Measurements from ENCODE around the gene BTBD2. TPM values are rescaled to one million over a fixed set of nuclear protein-coding genes. Genes with fewer than 3 reads are reported as not detected.

The BTBD2 gene
- total RNA-seq, 1 experiment from 2014 or later, result 81.0 TPM

DNA sequence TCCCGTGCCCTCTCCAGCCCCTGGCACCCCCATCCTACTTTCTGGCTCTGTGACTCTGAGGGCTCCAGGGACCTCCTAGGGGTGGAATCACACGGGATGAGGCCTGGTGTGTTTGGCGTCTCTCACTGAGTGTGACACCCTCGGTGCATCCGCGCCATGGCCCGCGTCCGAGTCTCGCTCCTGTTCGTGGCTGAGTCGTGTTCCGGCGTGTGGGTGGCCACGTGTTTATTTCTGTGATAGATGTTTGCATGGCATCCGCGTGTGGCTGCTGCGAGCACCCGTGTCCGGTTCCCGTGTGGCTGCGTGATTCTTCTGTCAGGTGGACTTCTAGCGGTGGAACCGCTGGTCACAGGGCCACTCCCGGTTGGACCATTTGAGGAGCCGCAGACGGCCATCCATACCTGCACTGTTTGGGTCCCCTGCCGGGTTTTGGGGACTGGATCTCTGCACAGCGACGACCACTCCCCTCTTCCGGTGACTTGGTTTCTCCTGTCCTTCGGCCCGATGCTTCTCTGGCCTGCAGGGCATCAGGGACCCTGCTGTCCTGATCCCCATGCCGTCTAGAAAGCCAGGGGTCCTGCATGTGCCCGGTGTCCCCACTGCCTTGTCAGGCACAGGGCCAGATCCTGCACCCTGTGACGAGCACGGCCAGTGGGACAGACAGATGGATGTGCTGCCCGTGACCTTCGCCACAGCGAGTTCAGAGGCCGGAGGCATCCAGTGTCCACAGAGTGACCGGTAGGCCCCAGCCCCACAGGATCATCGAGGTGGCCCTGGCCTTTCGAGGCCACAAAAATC is 66.0 kb downstream of the BTBD2 start:
- no peaks in the 10 kb centered on the region for H3K9me2 ChIP-seq (ENCODE audit: insufficient read depth)
- DNase-seq, result no peak
- peaks cover 20% of the 10 kb centered on the region for H4K20me1 ChIP-seq (ENCODE audit: insufficient read depth)
- no peaks in the 10 kb centered on the region for H3K4me1 ChIP-seq (replicated peaks; ENCODE audit: insufficient read depth)
- ChIA-PET CTCF (no interaction called here), POLR2A (ENCODE audit: unreplicated experiment) (no interaction called here)
- TF ChIP-seq EZH2 (IDR thresholded peaks at IDR 0.05; ENCODE audit: low read depth), result no peak
- TF ChIP-seq, protein P1, sequence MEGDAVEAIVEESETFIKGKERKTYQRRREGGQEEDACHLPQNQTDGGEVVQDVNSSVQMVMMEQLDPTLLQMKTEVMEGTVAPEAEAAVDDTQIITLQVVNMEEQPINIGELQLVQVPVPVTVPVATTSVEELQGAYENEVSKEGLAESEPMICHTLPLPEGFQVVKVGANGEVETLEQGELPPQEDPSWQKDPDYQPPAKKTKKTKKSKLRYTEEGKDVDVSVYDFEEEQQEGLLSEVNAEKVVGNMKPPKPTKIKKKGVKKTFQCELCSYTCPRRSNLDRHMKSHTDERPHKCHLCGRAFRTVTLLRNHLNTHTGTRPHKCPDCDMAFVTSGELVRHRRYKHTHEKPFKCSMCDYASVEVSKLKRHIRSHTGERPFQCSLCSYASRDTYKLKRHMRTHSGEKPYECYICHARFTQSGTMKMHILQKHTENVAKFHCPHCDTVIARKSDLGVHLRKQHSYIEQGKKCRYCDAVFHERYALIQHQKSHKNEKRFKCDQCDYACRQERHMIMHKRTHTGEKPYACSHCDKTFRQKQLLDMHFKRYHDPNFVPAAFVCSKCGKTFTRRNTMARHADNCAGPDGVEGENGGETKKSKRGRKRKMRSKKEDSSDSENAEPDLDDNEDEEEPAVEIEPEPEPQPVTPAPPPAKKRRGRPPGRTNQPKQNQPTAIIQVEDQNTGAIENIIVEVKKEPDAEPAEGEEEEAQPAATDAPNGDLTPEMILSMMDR (conservative IDR thresholded peaks at IDR 0.05), result no peak
- no peaks in the 10 kb centered on the region for H3K27me3 ChIP-seq (ENCODE audit: insufficient read depth, low read depth)
- H3K36me3 ChIP-seq (ENCODE audit: low read depth), result no peaks in the 10 kb centered on the region
- no TSS peak for BruUV-seq (replicated peaks)
- H3K27ac ChIP-seq, result no peak overlapping the region
- peaks cover 45% of the 10 kb centered on the region for H3K79me2 ChIP-seq (ENCODE audit: low read depth)
- H3K4me2 ChIP-seq, result no peak overlapping the region
- intact Hi-C loops (cut with micrococcal nuclease; ENCODE audit: unreplicated experiment), result no loop called here
- H2AFZ ChIP-seq, result no peak overlapping the region
- no peaks in the 10 kb centered on the region for H3F3A ChIP-seq (ENCODE audit: insufficient read depth, low read depth)
- no peaks in the 10 kb centered on the region for H3K9me3 ChIP-seq (ENCODE audit: insufficient read depth, low read depth)
- no peak overlapping the region for H3K4me3 ChIP-seq

DNA sequence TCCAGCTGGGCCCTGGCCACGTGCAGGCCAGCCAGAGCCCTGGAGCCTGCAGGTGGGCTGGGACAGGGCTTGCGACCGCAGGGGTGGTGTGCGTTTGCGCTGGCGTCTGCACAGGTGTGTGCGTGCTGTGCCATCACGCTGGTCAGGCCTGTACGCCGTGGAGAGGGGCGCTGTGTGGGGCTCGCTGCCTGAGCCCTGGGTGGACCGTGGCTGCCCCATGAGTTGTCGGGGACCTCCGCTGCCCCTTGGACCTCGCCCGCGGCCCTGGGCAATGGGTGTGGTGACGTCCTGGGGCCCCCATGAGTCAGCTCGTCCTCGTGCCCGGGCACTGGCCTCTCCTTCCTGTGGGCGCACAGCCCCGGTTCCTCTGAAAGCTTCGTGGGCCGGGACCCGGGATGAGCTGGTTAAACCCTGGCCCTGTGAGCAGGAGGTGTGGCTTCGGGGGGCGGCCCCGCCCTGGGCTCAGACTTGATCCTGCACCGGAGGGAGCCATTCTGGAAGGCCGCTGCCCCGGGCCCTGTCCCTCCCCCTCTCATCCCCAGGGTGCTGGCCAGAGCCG is 67.8 kb downstream of the BTBD2 start:
- intact Hi-C loops (cut with micrococcal nuclease; ENCODE audit: unreplicated experiment), result no loop called here
- no peaks in the 10 kb centered on the region for H3K9me3 ChIP-seq (ENCODE audit: insufficient read depth, low read depth)
- BruUV-seq (replicated peaks), result no TSS peak
- no peak overlapping the region for H3K4me3 ChIP-seq
- CTCF ChIA-PET, result no interaction called here
- H3K27me3 ChIP-seq (ENCODE audit: insufficient read depth, low read depth), result no peaks in the 10 kb centered on the region
- H3K79me2 ChIP-seq (ENCODE audit: low read depth), result peaks cover 63% of the 10 kb centered on the region
- POLR2A ChIA-PET (ENCODE audit: unreplicated experiment), result no interaction called here
- H2AFZ ChIP-seq, result no peak overlapping the region
- H3K36me3 ChIP-seq (ENCODE audit: low read depth), result no peaks in the 10 kb centered on the region
- peak in 1 of 2 experiments; percentile 27 for DNase-seq
- no peaks in the 10 kb centered on the region for H3K9me2 ChIP-seq (ENCODE audit: insufficient read depth)
- no peak overlapping the region for H3K27ac ChIP-seq
- H3K4me1 ChIP-seq (replicated peaks; ENCODE audit: insufficient read depth), result no peaks in the 10 kb centered on the region
- peaks cover 32% of the 10 kb centered on the region for H4K20me1 ChIP-seq (ENCODE audit: insufficient read depth)
- H3F3A ChIP-seq (ENCODE audit: insufficient read depth, low read depth), result no peaks in the 10 kb centered on the region
- TF ChIP-seq, protein P1 (conservative IDR thresholded peaks at IDR 0.05), result no peak
- no peak overlapping the region for H3K4me2 ChIP-seq

DNA sequence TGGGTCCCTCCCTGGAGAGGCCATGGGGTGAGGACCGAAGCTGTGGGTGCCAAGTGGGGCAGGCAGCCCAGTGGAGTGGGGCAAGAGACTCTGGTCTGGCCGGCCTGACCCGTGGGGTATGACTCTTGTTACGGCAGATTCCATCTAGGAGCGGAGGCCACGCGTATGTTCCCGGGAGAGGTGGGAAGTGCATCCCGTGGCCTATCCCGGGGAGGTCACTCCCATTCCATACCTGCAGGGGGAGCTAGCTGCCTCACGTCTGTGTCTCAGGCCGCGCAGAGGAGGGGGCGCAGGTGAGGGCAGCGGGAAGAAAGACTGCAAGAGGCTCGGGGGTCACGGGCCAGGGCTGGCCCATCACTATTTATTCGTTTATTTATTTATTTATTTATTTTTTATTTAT is 69.6 kb downstream of the BTBD2 start:
- Histone ChIP-seq H3K4me2 (no peak overlapping the region), H3K4me3 (no peak overlapping the region), H3K4me1 (replicated peaks; ENCODE audit: insufficient read depth) (no peaks in the 10 kb centered on the region), H3K79me2 (ENCODE audit: low read depth) (peaks cover 73% of the 10 kb centered on the region), H3K9me2 (ENCODE audit: insufficient read depth) (no peaks in the 10 kb centered on the region), H3F3A (ENCODE audit: insufficient read depth, low read depth) (no peaks in the 10 kb centered on the region), H3K27ac (no peak overlapping the region), H3K27me3 (ENCODE audit: insufficient read depth, low read depth) (no peaks in the 10 kb centered on the region), H3K9me3 (ENCODE audit: insufficient read depth, low read depth) (no peaks in the 10 kb centered on the region), H2AFZ (no peak overlapping the region), H3K36me3 (ENCODE audit: low read depth) (no peaks in the 10 kb centered on the region), H4K20me1 (ENCODE audit: insufficient read depth) (peaks cover 33% of the 10 kb centered on the region)
- intact Hi-C loops (cut with micrococcal nuclease; ENCODE audit: unreplicated experiment), result no loop called here
- BruUV-seq (replicated peaks), result no TSS peak
- ChIA-PET POLR2A (ENCODE audit: unreplicated experiment) (no interaction called here), CTCF (interaction anchor here (0.6 kb wide), 1 partner anchor 9 kb away, joined by 6 read pairs; no protein-coding TSS in a partner anchor)
- DNase-seq, result no peak
- TF ChIP-seq, protein P1 (conservative IDR thresholded peaks at IDR 0.05), result peak; percentile 57
- TF ChIP-seq EZH2 (IDR thresholded peaks at IDR 0.05; ENCODE audit: low read depth), result no peak
